CD4-positive, alpha-beta T cell (primary cell): Measurements from ENCODE around the gene KDM8. TPM values are rescaled to one million over a fixed set of nuclear protein-coding genes. Genes with fewer than 3 reads are reported as not detected.

Source experiments
- ATAC-seq: fragments of 200-7000 bp; cut with Tn5 transposase; one replicate; pipeline ENCODE4 v1.10.0; 2022; ENCODE audit warnings: mild to moderate bottlenecking; ENCODE audit not compliant: poor library complexity
- CTCF ChIA-PET: fragments of 350-600 bp; sonication (Branson Sonifier 250); formaldehyde crosslinking; loops from one replicate; lab custom pipeline; 2021; ENCODE audit warnings: antibody characterized with exemption, inconsistent platforms; lab: Charles Lee
- POLR2A ChIA-PET: fragments of 350-600 bp; sonication (Branson Sonifier 250); formaldehyde crosslinking; loops from one replicate; lab custom pipeline; 2021; ENCODE audit warnings: antibody characterized with exemption, inconsistent platforms; lab: Charles Lee
- DNase-seq, 14 experiments: peaks; one replicate each; pipeline ENCODE4 v3.0.0-alpha.2; 2013 to 2020; ENCODE audit warnings: mixed read lengths in 2 of 14
- H3K27ac ChIP-seq, 2 donors: one replicate each; pipeline versions ENCODE4 v1.5.1 to v1.7.0; 2013; ENCODE audit warnings: low read length in 2 of 2, low read depth in 1 of 2, mild to moderate bottlenecking in 1 of 2
- H3K27me3 ChIP-seq, 2 experiments: 1 replicate in 1 of 2; 2 replicates in 1 of 2; pipeline versions ENCODE4 v1.6.1 to v1.7.0; 2013; ENCODE audit warnings: low read length in 2 of 2, control low read depth in 1 of 2, mild to moderate bottlenecking in 1 of 2, moderate library complexity in 1 of 2; ENCODE audit not compliant: insufficient read depth in 2 of 2, control insufficient read depth in 1 of 2
- H3K36me3 ChIP-seq: one replicate; pipeline ENCODE4 v1.6.1; 2013; ENCODE audit warnings: low read length, control low read depth; ENCODE audit not compliant: insufficient read depth
- H3K4me1 ChIP-seq: one replicate; pipeline ENCODE4 v1.6.1; 2013; ENCODE audit warnings: low read length, control low read depth; ENCODE audit not compliant: insufficient read depth
- H3K4me3 ChIP-seq: one replicate; pipeline ENCODE4 v1.5.1; 2013; ENCODE audit warnings: mild to moderate bottlenecking, low read length, moderate library complexity
- H3K9me3 ChIP-seq, 2 experiments: 1 replicate in 1 of 2; 2 replicates in 1 of 2; pipeline versions ENCODE4 v1.6.1 to v1.7.0; 2013; ENCODE audit warnings: low read length in 2 of 2, mild to moderate bottlenecking in 2 of 2, control low read depth in 1 of 2, moderate library complexity in 1 of 2; ENCODE audit not compliant: control insufficient read depth in 1 of 2, insufficient read depth in 1 of 2
- H3K27ac Mint-ChIP-seq: one replicate; pipeline ENCODE4 v1.8.0; 2020; ENCODE audit warnings: mixed read lengths
- H3K27me3 Mint-ChIP-seq: one replicate; pipeline ENCODE4 v1.8.0; 2021; ENCODE audit warnings: mixed read lengths
- H3K36me3 Mint-ChIP-seq: one replicate; pipeline ENCODE4 v1.8.0; 2021; ENCODE audit warnings: low read depth, mixed read lengths
- H3K4me1 Mint-ChIP-seq: one replicate; pipeline ENCODE4 v1.8.0; 2021; ENCODE audit warnings: low read depth, mixed read lengths
- H3K4me3 Mint-ChIP-seq: one replicate; pipeline ENCODE4 v1.8.0; 2020; ENCODE audit warnings: mild to moderate bottlenecking, mixed read lengths
- H3K9me3 Mint-ChIP-seq: one replicate; pipeline ENCODE4 v1.8.0; 2020; ENCODE audit warnings: mixed read lengths
- intact Hi-C, 2 experiments: fragments of 100-400 bp; cut with DNase I in 1 of 2; cut with micrococcal nuclease in 1 of 2; formaldehyde crosslinking; loops; one replicate each; pipeline versions ENCODE4 v1.15.1 to v1.9.0; 2023 to 2025; cut with DNase I, micrococcal nuclease
- total RNA-seq, 174 experiments: library from RNA in 2 of 174; stranded (reverse) in 2 of 174; gene quantifications; one replicate each; pipeline ENCODE4 v1.2.3 and lab custom pipeline; 2021 to 2026
- TF ChIP-seq, protein P1 (sequence below): fragments of 200-600 bp; IDR thresholded peaks from one replicate; pipeline ENCODE4 v1.8.0; 2022; ENCODE audit warnings: antibody characterized with exemption, mild to moderate bottlenecking

KDM8 gene
- total RNA-seq, 2 experiments from 2014 or later: 15.1 to 17.3 TPM

GRCh38 chr16:27254262-27254811, 51.0 kb downstream of the KDM8 start:
- H3K27ac ChIP-seq: no peak overlapping the region
- DNase-seq (peak in 2 of 14 experiments; percentile 49 to 57), ATAC-seq (peak; percentile 29)
- no peaks in the 10 kb centered on the region for H3K9me3 ChIP-seq
- POLR2A ChIA-PET: interaction anchor here (0.7 to 2.2 kb wide), 7 partner anchors 11 to 75 kb away, joined by 3 to 9 read pairs (median 4); partner anchors contain the start of gene KDM8
- no peaks in the 10 kb centered on the region for H3K27me3 ChIP-seq
- Mint-ChIP-seq H3K27ac (peak overlapping the region; percentile 56), H3K4me1 (peaks cover 74% of the 10 kb centered on the region), H3K36me3 (peaks cover 73% of the 10 kb centered on the region), H3K9me3 (no peaks in the 10 kb centered on the region), H3K27me3 (no peaks in the 10 kb centered on the region), H3K4me3 (peak overlapping the region; percentile 0)
- CTCF ChIA-PET: interaction anchor here (0.6 to 2.5 kb wide), 10 partner anchors 10 to 114 kb away, joined by 3 to 18 read pairs (median 4); no protein-coding TSS in a partner anchor
- no peak overlapping the region for H3K4me3 ChIP-seq
- peaks cover 26% of the 10 kb centered on the region for H3K4me1 ChIP-seq
- H3K36me3 ChIP-seq: peaks cover 31% of the 10 kb centered on the region
- intact Hi-C loops: no loop called here
- TF ChIP-seq, protein P1, sequence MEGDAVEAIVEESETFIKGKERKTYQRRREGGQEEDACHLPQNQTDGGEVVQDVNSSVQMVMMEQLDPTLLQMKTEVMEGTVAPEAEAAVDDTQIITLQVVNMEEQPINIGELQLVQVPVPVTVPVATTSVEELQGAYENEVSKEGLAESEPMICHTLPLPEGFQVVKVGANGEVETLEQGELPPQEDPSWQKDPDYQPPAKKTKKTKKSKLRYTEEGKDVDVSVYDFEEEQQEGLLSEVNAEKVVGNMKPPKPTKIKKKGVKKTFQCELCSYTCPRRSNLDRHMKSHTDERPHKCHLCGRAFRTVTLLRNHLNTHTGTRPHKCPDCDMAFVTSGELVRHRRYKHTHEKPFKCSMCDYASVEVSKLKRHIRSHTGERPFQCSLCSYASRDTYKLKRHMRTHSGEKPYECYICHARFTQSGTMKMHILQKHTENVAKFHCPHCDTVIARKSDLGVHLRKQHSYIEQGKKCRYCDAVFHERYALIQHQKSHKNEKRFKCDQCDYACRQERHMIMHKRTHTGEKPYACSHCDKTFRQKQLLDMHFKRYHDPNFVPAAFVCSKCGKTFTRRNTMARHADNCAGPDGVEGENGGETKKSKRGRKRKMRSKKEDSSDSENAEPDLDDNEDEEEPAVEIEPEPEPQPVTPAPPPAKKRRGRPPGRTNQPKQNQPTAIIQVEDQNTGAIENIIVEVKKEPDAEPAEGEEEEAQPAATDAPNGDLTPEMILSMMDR: no peak

DNA sequence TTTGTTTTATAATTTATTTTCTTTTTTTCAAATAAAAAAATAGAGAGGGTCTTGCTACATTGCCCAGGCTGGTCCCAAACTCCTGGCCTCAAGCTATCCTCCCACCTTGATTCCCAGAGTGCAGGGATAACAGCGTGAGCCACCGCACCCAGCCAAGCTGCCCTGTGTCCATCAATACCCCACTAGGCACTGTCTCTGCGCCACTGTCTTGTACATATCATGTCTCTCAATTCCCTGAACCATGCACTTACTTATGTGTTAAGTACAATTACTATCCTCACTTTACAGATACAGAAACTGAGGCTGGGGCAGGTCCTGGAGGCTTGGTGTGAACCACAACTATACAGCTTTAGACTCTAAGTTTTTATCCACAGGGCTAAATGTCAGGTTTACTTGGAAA, 53.5 kb downstream of the KDM8 start:
- Histone ChIP-seq H3K4me3 (no peak overlapping the region), H3K27ac (no peak overlapping the region), H3K4me1 (peaks cover 25% of the 10 kb centered on the region), H3K9me3 (no peaks in the 10 kb centered on the region), H3K27me3 (no peaks in the 10 kb centered on the region), H3K36me3 (peaks cover 26% of the 10 kb centered on the region)
- intact Hi-C loops: no loop called here
- TF ChIP-seq, protein P1: no peak
- no peak overlapping the region for H3K27ac Mint-ChIP-seq
- ChIA-PET CTCF (no interaction called here), POLR2A (no interaction called here)
- no peaks in the 10 kb centered on the region for H3K9me3 Mint-ChIP-seq
- H3K4me3 Mint-ChIP-seq: no peak overlapping the region
- no peaks in the 10 kb centered on the region for H3K27me3 Mint-ChIP-seq
- peaks cover 75% of the 10 kb centered on the region for H3K4me1 Mint-ChIP-seq
- H3K36me3 Mint-ChIP-seq: peaks cover 62% of the 10 kb centered on the region
- ATAC-seq (no peak), DNase-seq (no peak)

DNA sequence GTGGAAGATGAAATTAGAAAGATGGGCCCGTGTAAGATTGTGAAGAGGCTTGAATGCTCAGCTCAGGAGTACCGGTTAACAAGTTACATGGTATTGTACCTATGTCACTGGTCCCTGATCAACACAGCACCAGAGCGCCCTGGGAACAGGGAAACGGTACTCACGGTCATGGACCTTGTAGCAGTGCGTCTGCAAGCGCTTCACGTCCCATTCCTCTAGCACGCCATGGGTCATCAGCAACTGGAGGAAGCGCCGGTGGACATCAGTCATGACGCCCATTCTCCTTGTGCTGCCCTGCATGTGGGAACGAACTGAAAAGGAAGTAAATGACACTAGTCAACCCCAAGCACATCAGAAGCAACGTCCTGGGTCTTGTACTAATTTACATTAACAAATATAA, 53.9 kb downstream of the KDM8 start:
- peaks cover 26% of the 10 kb centered on the region for H3K4me1 ChIP-seq
- no peaks in the 10 kb centered on the region for H3K27me3 Mint-ChIP-seq
- peaks cover 60% of the 10 kb centered on the region for H3K36me3 Mint-ChIP-seq
- no peak overlapping the region for H3K27ac ChIP-seq
- H3K4me3 Mint-ChIP-seq: no peak overlapping the region
- DNase-seq: no peak
- H3K4me1 Mint-ChIP-seq: peaks cover 73% of the 10 kb centered on the region
- no peaks in the 10 kb centered on the region for H3K9me3 Mint-ChIP-seq
- H3K27ac Mint-ChIP-seq: no peak overlapping the region
- no peak for ATAC-seq
- TF ChIP-seq, protein P1: no peak
- intact Hi-C loops: no loop called here
- POLR2A ChIA-PET: no interaction called here
- H3K4me3 ChIP-seq: no peak overlapping the region
- H3K9me3 ChIP-seq: no peaks in the 10 kb centered on the region
- H3K36me3 ChIP-seq: peaks cover 26% of the 10 kb centered on the region
- H3K27me3 ChIP-seq: no peaks in the 10 kb centered on the region
- CTCF ChIA-PET: no interaction called here
